Testis (tissue), 3 donors: ENCODE results near the gene MTARC1. TPM values are rescaled to one million over a fixed set of nuclear protein-coding genes. Genes with fewer than 3 reads are reported as not detected.

Source experiments
- DNase-seq: peaks from one replicate; pipeline ENCODE4 v3.0.0-alpha.2; 2019
- H3K27ac ChIP-seq, 2 donors: fragments of 200-600 bp; sonication (generic); one replicate each; pipeline ENCODE4 v1.5.1; 2019
- H3K27me3 ChIP-seq: fragments of 200-600 bp; sonication (generic); one replicate; pipeline ENCODE4 v1.5.1; 2019
- H3K36me3 ChIP-seq: fragments of 200-600 bp; sonication (generic); one replicate; pipeline ENCODE4 v1.5.1; 2017; ENCODE audit warnings: low read depth; ENCODE audit errors: missing control alignments
- H3K4me1 ChIP-seq: fragments of 200-600 bp; sonication (generic); one replicate; pipeline ENCODE4 v1.5.1; 2019
- H3K4me3 ChIP-seq, 2 donors: fragments of 200-600 bp; sonication (generic); one replicate each; pipeline ENCODE4 v1.5.1; 2017 to 2019
- H3K9me3 ChIP-seq: fragments of 200-600 bp; sonication (generic); one replicate; pipeline ENCODE4 v1.5.1; 2017
- CTCF ChIP-seq, 3 experiments: fragments of 450-650 bp in 2 of 3; fragments of 200-600 bp in 1 of 3; sonication (generic) in 1 of 3; IDR thresholded peaks; one replicate each; pipeline ENCODE4 v1.5.1; 2016 to 2019; ENCODE audit warnings: antibody characterized with exemption in 3 of 3, mild to moderate bottlenecking in 2 of 3, moderate library complexity in 1 of 3
- POLR2A ChIP-seq: fragments of 450-650 bp; IDR thresholded peaks from one replicate; pipeline ENCODE4 v1.6.1; 2017; ENCODE audit warnings: antibody characterized with exemption, mild to moderate bottlenecking, moderate library complexity
- WGBS, 2 donors: methylation state at CpG; one replicate each; pipeline ENCODE4 v1.1.5; 2018; 5-methylcytosine and 5-hydroxymethylcytosine counted together
- intact Hi-C: fragments of 100-400 bp; cut with DNase I; formaldehyde crosslinking; loops from one replicate; pipeline ENCODE4 v1.15.1; 2023; ENCODE audit warnings: low total_unique reads
- polyA plus RNA-seq: library from polyadenylated mRNA; stranded (reverse); fragments of 350-450 nt; fragmentation: Illumina TruSeq; extraction: RNeasy Lipid Tissue Mini Kit (QIAGEN cat#74804); gene quantifications from one replicate; pipeline ENCODE4 v1.2.3, GENCODE V29; 2014; ENCODE audit warnings: low read depth, low replicate concordance; ENCODE audit not compliant: insufficient read depth
- total RNA-seq, 2 donors: library from RNA; depleted of rRNA; stranded (reverse); fragments of >200 nt; gene quantifications; one replicate each; pipeline ENCODE4 v1.2.3, GENCODE V29; 2016

The MTARC1 gene
- total and polyA plus RNA-seq, 3 donors from 2014 or later, result 0.93 to 2.3 (median 1.1) TPM

DNA sequence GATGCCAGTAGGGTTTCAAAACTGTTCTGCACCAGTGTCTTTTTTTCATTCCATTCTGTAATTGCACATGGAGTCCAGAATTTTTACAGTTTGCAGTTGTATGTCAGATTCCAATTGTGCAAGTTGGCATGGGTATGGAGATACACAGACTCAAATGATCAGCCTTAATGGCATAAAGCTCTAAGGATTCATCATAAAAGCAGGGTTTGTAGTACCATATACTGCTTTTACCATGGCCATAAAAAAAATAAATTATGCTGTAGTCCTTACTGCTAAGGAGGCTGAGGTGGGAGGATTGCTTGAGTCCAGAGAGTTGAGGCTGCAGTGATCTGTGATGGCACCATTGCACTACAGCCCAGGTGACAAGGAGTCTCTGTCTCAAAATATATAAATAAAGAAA lies 10.3 kb downstream of the MTARC1 start:
- TF ChIP-seq CTCF (IDR thresholded peaks at IDR 0.05), result no peak
- no peak for TF ChIP-seq POLR2A
- H3K9me3 ChIP-seq, result no peaks in the 10 kb centered on the region
- H3K4me1 ChIP-seq, result no peaks in the 10 kb centered on the region
- DNase-seq, result no peak
- no peak overlapping the region for H3K4me3 ChIP-seq
- no peaks in the 10 kb centered on the region for H3K36me3 ChIP-seq
- H3K27ac ChIP-seq, result no peak overlapping the region
- intact Hi-C loops, result no loop called here
- H3K27me3 ChIP-seq, result no peaks in the 10 kb centered on the region

DNA sequence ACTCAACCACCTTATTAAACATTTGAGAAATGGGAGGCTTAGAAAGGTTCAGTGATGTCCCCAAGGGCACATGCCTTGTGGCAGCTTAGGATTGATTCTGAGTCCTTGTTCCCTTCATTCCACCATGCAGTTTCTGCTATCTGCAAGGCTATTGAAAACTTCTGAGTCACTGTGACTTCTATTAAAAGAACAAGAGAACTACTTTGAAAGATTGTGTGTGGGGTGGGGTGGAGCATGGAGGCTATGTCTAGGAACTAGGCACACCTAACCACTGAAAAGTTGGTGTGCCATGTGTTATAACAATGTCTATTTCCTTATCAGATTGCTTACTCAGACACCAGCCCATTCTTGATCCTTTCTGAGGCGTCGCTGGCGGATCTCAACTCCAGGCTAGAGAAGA lies 10.8 kb downstream of the MTARC1 start:
- Histone ChIP-seq H3K9me3 (no peaks in the 10 kb centered on the region), H3K27ac (no peak overlapping the region), H3K27me3 (no peaks in the 10 kb centered on the region), H3K4me3 (no peak overlapping the region), H3K4me1 (no peaks in the 10 kb centered on the region), H3K36me3 (no peaks in the 10 kb centered on the region)
- 93 to 96% methylated on average over 3 of the region's 3 CpGs for WGBS, 2 donors
- TF ChIP-seq POLR2A (no peak), CTCF (IDR thresholded peaks at IDR 0.05) (no peak)
- no peak for DNase-seq
- intact Hi-C loops, result no loop called here

- WGBS, 2 donors, result 92 to 95% methylated on average over 2 of the region's 2 CpGs
- H3K4me3 ChIP-seq, result no peak overlapping the region
- TF ChIP-seq POLR2A, result no peak
- TF ChIP-seq CTCF (IDR thresholded peaks at IDR 0.05), result no peak
- H3K27ac ChIP-seq, result no peak overlapping the region
- no peaks in the 10 kb centered on the region for H3K9me3 ChIP-seq
- H3K27me3 ChIP-seq, result no peaks in the 10 kb centered on the region
- intact Hi-C loops, result no loop called here
- no peak for DNase-seq
- H3K36me3 ChIP-seq, result no peaks in the 10 kb centered on the region
- H3K4me1 ChIP-seq, result no peaks in the 10 kb centered on the region
Measured at GRCh38 chr1:220798338-220798737, 11.6 kb downstream of the MTARC1 start.

- intact Hi-C loops, result no loop called here
- Histone ChIP-seq H3K36me3 (no peaks in the 10 kb centered on the region), H3K27me3 (no peaks in the 10 kb centered on the region), H3K9me3 (no peaks in the 10 kb centered on the region), H3K4me1 (no peaks in the 10 kb centered on the region), H3K27ac (no peak overlapping the region), H3K4me3 (no peak overlapping the region)
- TF ChIP-seq POLR2A (no peak), CTCF (IDR thresholded peaks at IDR 0.05) (no peak)
- DNase-seq, result no peak
- WGBS, 2 donors, result 85 to 88% methylated on average over 6 of the region's 6 CpGs
Measured at GRCh38 chr1:220800262-220800661, 13.5 kb downstream of the MTARC1 start.

- Histone ChIP-seq H3K36me3 (no peaks in the 10 kb centered on the region), H3K4me3 (no peak overlapping the region), H3K27me3 (no peaks in the 10 kb centered on the region), H3K9me3 (no peaks in the 10 kb centered on the region), H3K27ac (no peak overlapping the region), H3K4me1 (no peaks in the 10 kb centered on the region)
- intact Hi-C loops, result no loop called here
- DNase-seq, result peak; percentile 56
- WGBS, 2 donors, result 61 to 66% methylated on average over 10 of the region's 10 CpGs
- peak; percentile 41 to 90 (median 70) for TF ChIP-seq CTCF (IDR thresholded peaks at IDR 0.05)
- no peak for TF ChIP-seq POLR2A
Measured at GRCh38 chr1:220803401-220804201, 16.9 kb downstream of the MTARC1 start.
